IPS-20b (cell line): ENCODE measurements around the gene COX4I2.

Source experiments
- H3K27ac ChIP-seq: one replicate; pipeline ENCODE4 v1.5.1; 2013; ENCODE audit warnings: low read length
- H3K27me3 ChIP-seq: 2 replicates; pipeline ENCODE4 v1.6.1; 2013; ENCODE audit warnings: mild to moderate bottlenecking, low read length, inconsistent platforms; ENCODE audit not compliant: insufficient read depth
- H3K36me3 ChIP-seq: 2 replicates; pipeline ENCODE4 v1.6.1; 2013; ENCODE audit warnings: low read depth, mild to moderate bottlenecking, inconsistent platforms, low read length, moderate library complexity; ENCODE audit not compliant: insufficient read depth
- H3K4me1 ChIP-seq: 2 replicates; pipeline ENCODE4 v1.6.1; 2013; ENCODE audit warnings: mild to moderate bottlenecking, control low read depth, inconsistent platforms, low read length, moderate library complexity; ENCODE audit not compliant: insufficient read depth
- H3K4me3 ChIP-seq: 2 replicates; pipeline ENCODE4 v1.5.1; 2013; ENCODE audit warnings: mild to moderate bottlenecking, low read length, inconsistent platforms
- H3K9ac ChIP-seq: 2 replicates; pipeline ENCODE4 v1.6.1; 2013; ENCODE audit warnings: low read depth, mild to moderate bottlenecking, inconsistent platforms, low read length, moderate library complexity
- H3K9me3 ChIP-seq: 2 replicates; pipeline ENCODE4 v1.6.1; 2013; ENCODE audit warnings: mild to moderate bottlenecking, low read depth, low read length, inconsistent platforms; ENCODE audit not compliant: insufficient read depth

Gene COX4I2

GRCh38 chr20:31682352-31682751 lies 44.6 kb downstream of the COX4I2 start:
- H3K27me3 ChIP-seq: no peaks in the 10 kb centered on the region
- H3K4me1 ChIP-seq: peaks cover 11% of the 10 kb centered on the region; the same call in 1 of the 2 replicates
- no peak overlapping the region for H3K9ac ChIP-seq
- peaks cover 12% of the 10 kb centered on the region; the same call in 1 of the 2 replicates for H3K36me3 ChIP-seq
- no peak overlapping the region for H3K27ac ChIP-seq
- H3K9me3 ChIP-seq: no peaks in the 10 kb centered on the region
- H3K4me3 ChIP-seq: no peak overlapping the region

- Histone ChIP-seq H3K4me1 (peaks cover 11% of the 10 kb centered on the region; the same call in 1 of the 2 replicates), H3K9ac (no peak overlapping the region), H3K27me3 (no peaks in the 10 kb centered on the region), H3K36me3 (peaks cover 12% of the 10 kb centered on the region; the same call in 1 of the 2 replicates), H3K4me3 (no peak overlapping the region), H3K9me3 (no peaks in the 10 kb centered on the region), H3K27ac (no peak overlapping the region)
These were observed 45.2 kb downstream of the COX4I2 start for GRCh38 chr20:31682927-31683326.

GRCh38 chr20:31684153-31685015 lies 46.7 kb downstream of the COX4I2 start:
- H3K4me3 ChIP-seq: no peak overlapping the region
- peaks cover 3% of the 10 kb centered on the region; the same call in 1 of the 2 replicates for H3K4me1 ChIP-seq
- no peak overlapping the region for H3K9ac ChIP-seq
- no peaks in the 10 kb centered on the region for H3K27me3 ChIP-seq
- H3K36me3 ChIP-seq: peaks cover 16% of the 10 kb centered on the region
- H3K9me3 ChIP-seq: no peaks in the 10 kb centered on the region
- H3K27ac ChIP-seq: no peak overlapping the region

GRCh38 chr20:31685853-31686643 lies 48.3 kb downstream of the COX4I2 start:
- Histone ChIP-seq H3K27ac (no peak overlapping the region), H3K36me3 (peaks cover 16% of the 10 kb centered on the region), H3K4me1 (no peaks in the 10 kb centered on the region), H3K4me3 (no peak overlapping the region), H3K9ac (no peak overlapping the region), H3K9me3 (no peaks in the 10 kb centered on the region), H3K27me3 (no peaks in the 10 kb centered on the region)

GRCh38 chr20:31687777-31688176 lies 50.1 kb downstream of the COX4I2 start:
- Histone ChIP-seq H3K4me3 (no peak overlapping the region), H3K9ac (no peak overlapping the region), H3K27ac (no peak overlapping the region), H3K4me1 (peaks cover 8% of the 10 kb centered on the region), H3K36me3 (peaks cover 19% of the 10 kb centered on the region), H3K9me3 (no peaks in the 10 kb centered on the region), H3K27me3 (no peaks in the 10 kb centered on the region)

- Histone ChIP-seq H3K36me3 (peaks cover 19% of the 10 kb centered on the region), H3K27ac (no peak overlapping the region), H3K4me3 (no peak overlapping the region), H3K4me1 (peaks cover 15% of the 10 kb centered on the region), H3K9ac (no peak overlapping the region), H3K9me3 (no peaks in the 10 kb centered on the region), H3K27me3 (no peaks in the 10 kb centered on the region)
These were observed 51.4 kb downstream of the COX4I2 start for GRCh38 chr20:31689141-31689540.

GRCh38 chr20:31690124-31690666 lies 52.5 kb downstream of the COX4I2 start:
- H3K9ac ChIP-seq: no peak overlapping the region
- no peaks in the 10 kb centered on the region for H3K27me3 ChIP-seq
- peaks cover 23% of the 10 kb centered on the region for H3K4me1 ChIP-seq
- no peak overlapping the region for H3K4me3 ChIP-seq
- no peaks in the 10 kb centered on the region for H3K9me3 ChIP-seq
- H3K27ac ChIP-seq: no peak overlapping the region
- peaks cover 19% of the 10 kb centered on the region for H3K36me3 ChIP-seq

GRCh38 chr20:31691646-31692275 lies 54.0 kb downstream of the COX4I2 start:
- peaks cover 11% of the 10 kb centered on the region for H3K36me3 ChIP-seq
- no peak overlapping the region for H3K27ac ChIP-seq
- no peak overlapping the region for H3K4me3 ChIP-seq
- peaks cover 23% of the 10 kb centered on the region for H3K4me1 ChIP-seq
- no peaks in the 10 kb centered on the region for H3K9me3 ChIP-seq
- no peaks in the 10 kb centered on the region for H3K27me3 ChIP-seq
- H3K9ac ChIP-seq: no peak overlapping the region

GRCh38 chr20:31693402-31693801 lies 55.7 kb downstream of the COX4I2 start:
- no peak overlapping the region for H3K27ac ChIP-seq
- H3K36me3 ChIP-seq: peaks cover 7% of the 10 kb centered on the region
- no peaks in the 10 kb centered on the region for H3K27me3 ChIP-seq
- no peaks in the 10 kb centered on the region for H3K9me3 ChIP-seq
- no peak overlapping the region for H3K9ac ChIP-seq
- H3K4me3 ChIP-seq: no peak overlapping the region
- peaks cover 23% of the 10 kb centered on the region for H3K4me1 ChIP-seq

- peaks cover 6% of the 10 kb centered on the region; the same call in 1 of the 2 replicates for H3K36me3 ChIP-seq
- H3K4me3 ChIP-seq: no peak overlapping the region
- H3K9me3 ChIP-seq: no peaks in the 10 kb centered on the region
- H3K27me3 ChIP-seq: no peaks in the 10 kb centered on the region
- no peak overlapping the region for H3K9ac ChIP-seq
- H3K27ac ChIP-seq: no peak overlapping the region
- H3K4me1 ChIP-seq: peaks cover 23% of the 10 kb centered on the region
These were observed 56.4 kb downstream of the COX4I2 start for GRCh38 chr20:31693987-31694661.
